GM19452 (cell line): Measurements from ENCODE around the gene TMEM81.

Experiments used
- ATAC-seq: cut with Tn5 transposase; IDR thresholded peaks from one replicate; pipeline ENCODE4 v1.9.1; 2021; ENCODE audit not compliant: unreplicated experiment

Gene TMEM81

GRCh38 chr1:205061227-205061626 lies 23.0 kb downstream of the TMEM81 start:
- no peak for ATAC-seq

- no peak for ATAC-seq
Measured at GRCh38 chr1:205060746-205061145, 23.5 kb downstream of the TMEM81 start.

GRCh38 chr1:205059660-205060059 lies 24.6 kb downstream of the TMEM81 start:
- ATAC-seq = no peak

- ATAC-seq = no peak
Measured at GRCh38 chr1:205058853-205059252, 25.4 kb downstream of the TMEM81 start.

- ATAC-seq = no peak
Measured at GRCh38 chr1:205057808-205058575, 26.3 kb downstream of the TMEM81 start.

DNA sequence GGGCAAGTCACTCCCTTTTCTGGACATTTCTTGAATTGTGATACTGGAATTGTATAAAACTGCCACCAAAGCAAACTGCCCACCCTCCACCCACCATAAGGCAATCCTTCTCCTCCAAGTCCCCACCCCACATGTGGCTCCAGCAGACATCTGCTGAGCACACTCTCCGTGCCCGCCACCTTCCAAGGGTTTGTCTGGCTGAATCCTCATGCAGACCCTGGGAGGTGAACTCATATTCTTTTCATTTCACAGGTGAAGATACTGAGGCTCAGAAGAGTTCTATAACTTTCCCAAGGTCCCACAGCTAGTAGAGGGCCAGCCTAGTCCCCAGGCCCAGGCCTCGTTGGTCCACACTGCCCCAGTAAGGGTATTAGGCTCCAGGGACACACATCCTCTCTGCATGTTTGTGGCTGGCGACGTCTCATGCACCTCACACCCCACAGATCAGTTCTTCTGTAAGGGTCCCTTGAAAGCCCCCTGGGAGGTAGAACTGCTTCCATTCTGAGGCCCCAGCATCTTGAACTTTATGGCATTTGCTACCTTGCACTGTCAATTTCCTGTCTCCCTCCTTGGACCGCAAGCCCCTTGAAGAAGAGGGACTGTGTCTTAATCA lies 27.2 kb downstream of the TMEM81 start:
- no peak for ATAC-seq

GRCh38 chr1:205056188-205056611 lies 28.1 kb downstream of the TMEM81 start:
- ATAC-seq = no peak

DNA sequence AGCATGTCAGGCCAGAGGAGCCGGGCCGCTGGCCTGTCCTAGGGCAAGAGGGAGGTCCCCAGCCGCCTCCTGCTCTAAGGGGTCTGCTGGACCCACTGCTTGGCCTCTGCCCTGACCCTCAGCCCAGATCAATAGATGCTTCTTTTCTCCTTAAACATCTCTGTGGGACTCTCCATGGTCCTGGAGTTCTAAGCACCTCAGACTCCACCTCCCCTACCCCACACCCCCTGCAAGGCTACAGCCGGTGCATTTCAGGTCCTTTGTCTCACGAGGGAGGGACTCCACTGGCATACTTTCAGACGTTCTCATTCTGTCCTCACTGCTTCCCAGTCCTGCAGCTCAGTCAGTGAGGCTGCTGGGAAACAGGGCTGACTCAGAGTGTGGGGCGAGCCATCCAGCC lies 30.2 kb downstream of the TMEM81 start:
- ATAC-seq = no peak

DNA sequence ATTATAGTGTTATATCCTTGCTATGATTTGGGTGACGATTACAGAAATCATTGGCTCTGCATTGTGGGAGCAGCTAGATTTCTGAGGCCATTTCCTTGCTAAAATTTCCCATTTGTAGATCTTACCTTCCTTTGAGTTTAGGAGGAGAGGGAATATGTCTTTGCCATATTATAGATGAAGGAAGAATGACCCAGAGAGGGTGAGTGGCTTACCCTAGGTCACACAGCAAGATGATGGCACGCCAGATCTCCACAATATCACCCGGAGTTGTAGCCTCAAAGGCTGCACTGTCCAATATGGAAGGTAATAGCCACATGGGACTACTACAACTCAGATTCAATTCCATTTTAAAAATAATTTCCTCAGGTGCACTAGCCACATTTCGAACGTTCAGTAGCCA lies 31.0 kb downstream of the TMEM81 start:
- ATAC-seq = no peak

DNA sequence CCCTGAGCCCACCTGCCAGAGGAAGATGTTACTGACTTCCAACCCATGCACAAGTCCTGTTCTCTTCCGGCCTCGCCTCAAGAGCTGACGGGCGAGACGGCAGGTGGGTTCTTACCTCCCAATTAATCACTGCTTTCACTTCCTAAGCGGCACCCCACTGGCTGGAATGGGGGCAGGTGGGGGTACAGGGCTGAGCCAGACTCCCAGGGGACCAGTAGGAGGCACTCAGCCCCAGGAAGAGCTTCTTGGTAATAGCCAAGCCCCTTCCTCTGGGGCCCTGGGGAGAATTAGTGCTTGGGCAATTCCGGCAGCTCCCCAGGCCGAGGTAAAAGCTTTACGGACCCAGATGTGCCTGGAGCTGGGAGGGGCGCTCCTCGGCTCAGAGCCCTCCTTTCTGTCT lies 31.6 kb downstream of the TMEM81 start:
- no peak for ATAC-seq

- no peak for ATAC-seq
Measured at GRCh38 chr1:205049479-205049878, 34.8 kb downstream of the TMEM81 start.

- ATAC-seq = no peak
Measured at GRCh38 chr1:205048382-205048781, 35.9 kb downstream of the TMEM81 start.

DNA sequence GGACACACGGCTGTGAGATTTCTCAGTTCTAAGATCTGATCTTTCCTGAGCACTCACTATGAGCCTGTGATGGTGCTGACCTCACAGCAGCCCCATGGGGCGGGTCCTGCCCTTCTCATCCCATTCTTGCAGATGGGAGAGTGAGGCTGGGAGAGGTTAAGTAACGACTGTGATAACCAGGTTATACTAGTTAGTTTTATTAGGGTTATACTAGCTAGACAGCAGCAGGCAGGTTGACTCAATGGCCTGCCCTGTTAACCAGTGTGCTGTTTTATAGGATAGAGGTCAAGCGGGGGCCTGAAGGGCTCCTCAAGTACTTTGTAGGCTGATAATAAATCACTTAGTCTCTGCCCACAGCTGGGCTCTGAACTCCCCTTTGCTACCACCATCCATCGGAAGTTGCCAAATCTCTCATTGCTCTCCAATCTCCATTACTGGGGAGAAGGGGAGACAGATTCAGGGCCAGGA lies 36.5 kb downstream of the TMEM81 start:
- ATAC-seq = no peak

- no peak for ATAC-seq
Measured at GRCh38 chr1:205046870-205047269, 37.4 kb downstream of the TMEM81 start.

DNA sequence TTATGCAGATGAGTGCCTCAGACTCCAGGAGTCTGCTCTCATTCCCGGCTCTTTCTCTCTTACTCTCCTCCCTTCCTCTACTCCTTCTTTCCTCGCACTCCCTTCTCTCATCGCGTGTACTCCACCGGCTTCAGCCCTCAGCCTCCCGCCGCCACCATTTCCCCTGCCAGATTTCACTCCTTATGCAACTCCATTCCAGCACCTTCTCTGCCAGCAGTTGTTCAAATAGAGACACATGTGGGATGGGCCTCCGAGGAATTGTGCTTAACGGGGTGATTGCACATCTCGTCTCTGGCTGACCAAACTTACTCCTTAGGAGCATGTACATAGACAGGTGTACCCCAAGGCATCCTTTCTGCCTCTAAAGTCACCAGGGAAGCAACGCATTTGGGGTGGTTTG lies 39.1 kb downstream of the TMEM81 start:
- ATAC-seq = no peak

DNA sequence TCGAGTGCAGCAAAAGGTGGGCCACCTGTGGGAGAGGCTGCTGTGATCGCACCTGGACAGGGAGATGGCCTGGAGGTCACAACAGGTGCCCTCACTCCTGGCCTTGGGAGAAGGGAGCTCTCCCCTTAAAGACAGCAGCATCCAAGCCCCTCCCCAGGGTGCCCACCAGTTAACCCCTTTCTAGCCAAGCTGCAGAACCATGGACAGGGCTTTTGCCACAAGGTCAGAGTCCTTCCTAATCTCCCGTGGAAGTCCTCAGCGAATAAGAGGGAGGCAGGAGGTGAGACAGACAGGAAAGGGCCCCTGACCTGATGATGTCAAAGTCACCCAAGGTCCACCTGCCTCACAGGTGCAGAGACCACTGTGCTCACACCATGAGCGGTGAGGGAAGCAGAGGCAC lies 39.5 kb downstream of the TMEM81 start:
- ATAC-seq = no peak

- ATAC-seq = no peak
Measured at GRCh38 chr1:205043866-205044265, 40.4 kb downstream of the TMEM81 start.

- ATAC-seq = no peak
Measured at GRCh38 chr1:205042911-205043806, 41.1 kb downstream of the TMEM81 start, which contains the start of gene CNTN2. TSS of gene CNTN2 (plus strand) at chr1:205043212. CDS start at chr1:205053186, 9,974 bp downstream.

GRCh38 chr1:205041998-205042910 lies 42.0 kb downstream of the TMEM81 start:
- no peak for ATAC-seq

DNA sequence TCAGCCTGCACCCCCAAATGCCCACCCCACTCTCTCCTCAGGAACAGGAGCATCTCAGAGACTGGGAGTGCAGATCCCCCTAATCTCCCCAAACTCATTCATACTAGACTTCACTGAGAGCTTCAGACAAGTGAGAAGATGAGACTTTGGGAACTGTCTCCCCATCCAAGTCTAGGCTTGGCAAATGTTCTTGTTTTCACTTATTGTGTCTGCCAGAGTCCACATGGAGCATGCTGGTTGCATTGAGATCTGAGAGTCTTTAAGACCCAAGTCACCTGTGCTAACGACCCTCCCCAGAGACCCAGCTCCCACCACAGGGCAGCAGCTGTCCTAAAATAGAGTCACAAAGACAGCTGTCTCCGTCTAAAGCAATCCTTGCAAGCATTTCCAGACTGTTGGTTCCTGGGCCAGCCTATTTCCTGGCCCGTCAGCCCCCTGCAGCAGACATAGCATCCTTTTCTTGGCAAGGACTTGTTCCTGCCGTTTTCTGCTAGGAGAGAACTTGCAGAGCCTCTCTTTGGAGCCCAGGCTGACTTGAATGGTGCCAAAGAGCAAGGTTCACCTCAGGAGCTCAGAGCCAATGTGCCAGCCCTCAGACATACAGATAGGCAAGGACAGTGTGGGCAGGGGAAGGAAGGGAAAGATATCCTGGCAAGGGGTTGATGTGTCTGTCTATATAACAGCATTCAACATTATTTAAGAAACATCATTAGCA lies 43.1 kb downstream of the TMEM81 start:
- ATAC-seq = no peak
